Measurements from ENCODE around the gene ZNF746.
A peak's percentile ranks its signal among the peaks of the same experiment; 100 is the strongest.

The ZNF746 gene

GRCh38 chr7:149459540-149460452 is 37.8 kb downstream of the ZNF746 start:
- Histone ChIP-seq H3K9ac (ENCODE audit: insufficient read length) (peak overlapping the region; percentile 67), H3K36me3 (ENCODE audit: insufficient read depth, low read length) (peaks cover 10% of the 10 kb centered on the region; the same call in 1 of the 2 replicates), H3K4me3 (peak overlapping the region; percentile 77), H3K27ac (no peak overlapping the region), H3K9me3 (ENCODE audit: low read depth, low read length) (no peaks in the 10 kb centered on the region)
- no peak for DNase-seq (ENCODE audit: low read depth, low spot score)
- no peak for TF ChIP-seq POLR2AphosphoS5 (IDR thresholded peaks at IDR 0.05; ENCODE audit: borderline replicate concordance, low read depth, low read length)
- no peak for TF ChIP-seq FOXP2 (optimal IDR thresholded peaks at IDR 0.05; ENCODE audit: control extremely low read depth, extremely low read length, insufficient read depth)
- no peak for TF ChIP-seq EZH2 (IDR thresholded peaks at IDR 0.05)

- no peak for TF ChIP-seq FOXP2 (optimal IDR thresholded peaks at IDR 0.05; ENCODE audit: control extremely low read depth, extremely low read length, insufficient read depth)
- no peak for TF ChIP-seq POLR2AphosphoS5 (IDR thresholded peaks at IDR 0.05; ENCODE audit: borderline replicate concordance, low read depth, low read length)
- TF ChIP-seq EZH2 (IDR thresholded peaks at IDR 0.05): no peak
- Histone ChIP-seq H3K36me3 (ENCODE audit: insufficient read depth, low read length) (peaks cover 17% of the 10 kb centered on the region; the same call in 1 of the 2 replicates), H3K9me3 (ENCODE audit: low read depth, low read length) (no peaks in the 10 kb centered on the region), H3K4me3 (peak overlapping the region; percentile 75), H3K27ac (no peak overlapping the region), H3K9ac (ENCODE audit: insufficient read length) (peak overlapping the region; percentile 66)
- no peak for DNase-seq (ENCODE audit: low read depth, low spot score)
Measured at GRCh38 chr7:149459201-149459539, 38.4 kb downstream of the ZNF746 start.

GRCh38 chr7:149458235-149458634 is 39.4 kb downstream of the ZNF746 start:
- Histone ChIP-seq H3K4me3 (peak overlapping the region; percentile 75), H3K36me3 (ENCODE audit: insufficient read depth, low read length) (peaks cover 24% of the 10 kb centered on the region; the same call in 1 of the 2 replicates), H3K9ac (ENCODE audit: insufficient read length) (no peak overlapping the region), H3K27ac (no peak overlapping the region), H3K9me3 (ENCODE audit: low read depth, low read length) (no peaks in the 10 kb centered on the region)
- DNase-seq (ENCODE audit: low read depth, low spot score): no peak
- no peak for TF ChIP-seq FOXP2 (optimal IDR thresholded peaks at IDR 0.05; ENCODE audit: control extremely low read depth, extremely low read length, insufficient read depth)

GRCh38 chr7:149457766-149458165 is 39.8 kb downstream of the ZNF746 start:
- Histone ChIP-seq H3K9me3 (ENCODE audit: low read depth, low read length) (no peaks in the 10 kb centered on the region), H3K9ac (ENCODE audit: insufficient read length) (no peak overlapping the region), H3K27ac (no peak overlapping the region), H3K4me3 (no peak overlapping the region), H3K36me3 (ENCODE audit: insufficient read depth, low read length) (peaks cover 24% of the 10 kb centered on the region; the same call in 1 of the 2 replicates)
- TF ChIP-seq POLR2AphosphoS5 (IDR thresholded peaks at IDR 0.05; ENCODE audit: borderline replicate concordance, low read depth, low read length) (no peak), FOXP2 (optimal IDR thresholded peaks at IDR 0.05; ENCODE audit: control extremely low read depth, extremely low read length, insufficient read depth) (no peak), EZH2 (IDR thresholded peaks at IDR 0.05) (no peak)
- DNase-seq (ENCODE audit: low read depth, low spot score): no peak

- no peak for DNase-seq (ENCODE audit: low read depth, low spot score)
- Histone ChIP-seq H3K9me3 (ENCODE audit: low read depth, low read length) (no peaks in the 10 kb centered on the region), H3K4me3 (no peak overlapping the region), H3K36me3 (ENCODE audit: insufficient read depth, low read length) (peaks cover 24% of the 10 kb centered on the region; the same call in 1 of the 2 replicates), H3K9ac (ENCODE audit: insufficient read length) (no peak overlapping the region), H3K27ac (no peak overlapping the region)
- no peak for TF ChIP-seq EZH2 (IDR thresholded peaks at IDR 0.05)
Measured at GRCh38 chr7:149456506-149457421, 40.8 kb downstream of the ZNF746 start.

- no peak for DNase-seq (ENCODE audit: low read depth, low spot score)
- Histone ChIP-seq H3K36me3 (ENCODE audit: insufficient read depth, low read length) (peaks cover 31% of the 10 kb centered on the region), H3K9ac (ENCODE audit: insufficient read length) (no peak overlapping the region), H3K4me3 (no peak overlapping the region), H3K27ac (no peak overlapping the region), H3K9me3 (ENCODE audit: low read depth, low read length) (no peaks in the 10 kb centered on the region)
- no peak for TF ChIP-seq POLR2AphosphoS5 (IDR thresholded peaks at IDR 0.05; ENCODE audit: borderline replicate concordance, low read depth, low read length)
- no peak for TF ChIP-seq EZH2 (IDR thresholded peaks at IDR 0.05)
- TF ChIP-seq FOXP2 (optimal IDR thresholded peaks at IDR 0.05; ENCODE audit: control extremely low read depth, extremely low read length, insufficient read depth): no peak
Measured at GRCh38 chr7:149455175-149455950, 42.2 kb downstream of the ZNF746 start.

- H3K9ac ChIP-seq (ENCODE audit: insufficient read length): no peak overlapping the region
- H3K4me3 ChIP-seq: no peak overlapping the region
- TF ChIP-seq EZH2 (IDR thresholded peaks at IDR 0.05): no peak
- TF ChIP-seq POLR2AphosphoS5 (IDR thresholded peaks at IDR 0.05; ENCODE audit: borderline replicate concordance, low read depth, low read length): no peak
- no peak for TF ChIP-seq FOXP2 (optimal IDR thresholded peaks at IDR 0.05; ENCODE audit: control extremely low read depth, extremely low read length, insufficient read depth)
- H3K36me3 ChIP-seq (ENCODE audit: insufficient read depth, low read length): peaks cover 37% of the 10 kb centered on the region
- no peaks in the 10 kb centered on the region for H3K9me3 ChIP-seq (ENCODE audit: low read depth, low read length)
- H3K27ac ChIP-seq: no peak overlapping the region
- no peak for DNase-seq (ENCODE audit: low read depth, low spot score)
Measured at GRCh38 chr7:149454750-149455149, 42.9 kb downstream of the ZNF746 start.

GRCh38 chr7:149454006-149454405 is 43.6 kb downstream of the ZNF746 start:
- Histone ChIP-seq H3K9ac (ENCODE audit: insufficient read length) (no peak overlapping the region), H3K4me3 (no peak overlapping the region), H3K9me3 (ENCODE audit: low read depth, low read length) (no peaks in the 10 kb centered on the region), H3K27ac (no peak overlapping the region), H3K36me3 (ENCODE audit: insufficient read depth, low read length) (peaks cover 45% of the 10 kb centered on the region)
- no peak for DNase-seq (ENCODE audit: low read depth, low spot score)
- TF ChIP-seq POLR2AphosphoS5 (IDR thresholded peaks at IDR 0.05; ENCODE audit: borderline replicate concordance, low read depth, low read length): no peak
- no peak for TF ChIP-seq EZH2 (IDR thresholded peaks at IDR 0.05)
- no peak for TF ChIP-seq FOXP2 (optimal IDR thresholded peaks at IDR 0.05; ENCODE audit: control extremely low read depth, extremely low read length, insufficient read depth)
